Glutamatergic neuron (in vitro differentiated cells): ENCODE measurements around the gene OTOS. TPM values are rescaled to one million over a fixed set of nuclear protein-coding genes. Genes with fewer than 3 reads are reported as not detected.

Experiments used
- DNase-seq: peaks from one replicate; pipeline ENCODE4 v3.0.0; 2022
- H3K27ac Mint-ChIP-seq: one replicate; pipeline ENCODE4 v1.8.0; 2020; ENCODE audit warnings: mild to moderate bottlenecking, mixed read lengths, inconsistent platforms; ENCODE audit not compliant: unreplicated experiment
- H3K27me3 Mint-ChIP-seq: one replicate; pipeline ENCODE4 v1.8.0; 2020; ENCODE audit warnings: mild to moderate bottlenecking, moderate library complexity, mixed read lengths, inconsistent platforms; ENCODE audit not compliant: unreplicated experiment
- H3K36me3 Mint-ChIP-seq: one replicate; pipeline ENCODE4 v1.8.0; 2020; ENCODE audit warnings: mild to moderate bottlenecking, mixed read lengths, inconsistent platforms; ENCODE audit not compliant: unreplicated experiment
- H3K4me1 Mint-ChIP-seq: one replicate; pipeline ENCODE4 v1.8.0; 2020; ENCODE audit warnings: mild to moderate bottlenecking, low read depth, mixed read lengths, inconsistent platforms; ENCODE audit not compliant: unreplicated experiment
- H3K4me3 Mint-ChIP-seq: one replicate; pipeline ENCODE4 v1.8.0; 2020; ENCODE audit warnings: mild to moderate bottlenecking, mixed read lengths, inconsistent platforms; ENCODE audit not compliant: unreplicated experiment
- H3K9me3 Mint-ChIP-seq: one replicate; pipeline ENCODE4 v1.8.0; 2020; ENCODE audit warnings: mild to moderate bottlenecking, moderate library complexity, mixed read lengths, inconsistent platforms; ENCODE audit not compliant: unreplicated experiment
- total RNA-seq: library from RNA; stranded (reverse); fragmentation: NEBNext Ultra II Directional; extraction: Animal tissue kit (Norgen Biotek cat#: 25700); gene quantifications from one replicate; pipeline ENCODE4 v1.2.1, GENCODE V29; 2021; ENCODE audit not compliant: unreplicated experiment
- TF ChIP-seq, protein P1 (sequence below): fragments of 200-600 bp; sonication (generic); IDR thresholded peaks from one replicate; pipeline ENCODE4 v1.5.0; 2021; ENCODE audit not compliant: partially characterized antibody, unreplicated experiment

The OTOS gene
- total RNA-seq, 1 donor from 2014 or later: not detected

DNA sequence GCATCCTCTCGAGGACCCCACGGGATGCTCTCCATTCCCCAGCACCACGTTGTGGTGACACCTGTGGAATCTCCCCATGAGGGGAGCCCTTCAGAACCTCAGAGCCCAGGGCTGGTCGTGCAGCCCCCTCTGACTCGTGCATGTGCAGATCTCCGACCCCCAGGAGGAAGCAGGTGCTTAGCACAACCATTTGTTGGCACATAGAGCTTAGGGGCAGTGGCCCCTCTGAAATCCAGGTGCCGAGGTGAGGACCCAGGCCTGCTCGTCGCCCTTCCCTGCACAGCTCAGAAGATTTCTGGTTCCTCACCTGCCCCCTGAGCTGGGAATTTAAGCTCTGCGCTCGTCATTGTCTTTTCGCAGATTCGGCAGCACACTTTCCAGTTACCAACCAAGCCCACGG is 1.3 kb upstream of the OTOS start:
- TF ChIP-seq, protein P1, sequence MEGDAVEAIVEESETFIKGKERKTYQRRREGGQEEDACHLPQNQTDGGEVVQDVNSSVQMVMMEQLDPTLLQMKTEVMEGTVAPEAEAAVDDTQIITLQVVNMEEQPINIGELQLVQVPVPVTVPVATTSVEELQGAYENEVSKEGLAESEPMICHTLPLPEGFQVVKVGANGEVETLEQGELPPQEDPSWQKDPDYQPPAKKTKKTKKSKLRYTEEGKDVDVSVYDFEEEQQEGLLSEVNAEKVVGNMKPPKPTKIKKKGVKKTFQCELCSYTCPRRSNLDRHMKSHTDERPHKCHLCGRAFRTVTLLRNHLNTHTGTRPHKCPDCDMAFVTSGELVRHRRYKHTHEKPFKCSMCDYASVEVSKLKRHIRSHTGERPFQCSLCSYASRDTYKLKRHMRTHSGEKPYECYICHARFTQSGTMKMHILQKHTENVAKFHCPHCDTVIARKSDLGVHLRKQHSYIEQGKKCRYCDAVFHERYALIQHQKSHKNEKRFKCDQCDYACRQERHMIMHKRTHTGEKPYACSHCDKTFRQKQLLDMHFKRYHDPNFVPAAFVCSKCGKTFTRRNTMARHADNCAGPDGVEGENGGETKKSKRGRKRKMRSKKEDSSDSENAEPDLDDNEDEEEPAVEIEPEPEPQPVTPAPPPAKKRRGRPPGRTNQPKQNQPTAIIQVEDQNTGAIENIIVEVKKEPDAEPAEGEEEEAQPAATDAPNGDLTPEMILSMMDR: no peak
- Mint-ChIP-seq H3K4me1 (peaks cover 7% of the 10 kb centered on the region), H3K27me3 (peaks cover 6% of the 10 kb centered on the region), H3K4me3 (no peak overlapping the region), H3K36me3 (no peaks in the 10 kb centered on the region), H3K27ac (no peak overlapping the region), H3K9me3 (peaks cover 11% of the 10 kb centered on the region)
- DNase-seq: no peak

GRCh38 chr2:240140920-240141319 is 462 bp upstream of the OTOS start:
- Mint-ChIP-seq H3K4me1 (peaks cover 5% of the 10 kb centered on the region), H3K36me3 (no peaks in the 10 kb centered on the region), H3K27ac (no peak overlapping the region), H3K27me3 (peaks cover 6% of the 10 kb centered on the region), H3K9me3 (peaks cover 11% of the 10 kb centered on the region), H3K4me3 (no peak overlapping the region)
- TF ChIP-seq, protein P1: no peak
- no peak for DNase-seq

DNA sequence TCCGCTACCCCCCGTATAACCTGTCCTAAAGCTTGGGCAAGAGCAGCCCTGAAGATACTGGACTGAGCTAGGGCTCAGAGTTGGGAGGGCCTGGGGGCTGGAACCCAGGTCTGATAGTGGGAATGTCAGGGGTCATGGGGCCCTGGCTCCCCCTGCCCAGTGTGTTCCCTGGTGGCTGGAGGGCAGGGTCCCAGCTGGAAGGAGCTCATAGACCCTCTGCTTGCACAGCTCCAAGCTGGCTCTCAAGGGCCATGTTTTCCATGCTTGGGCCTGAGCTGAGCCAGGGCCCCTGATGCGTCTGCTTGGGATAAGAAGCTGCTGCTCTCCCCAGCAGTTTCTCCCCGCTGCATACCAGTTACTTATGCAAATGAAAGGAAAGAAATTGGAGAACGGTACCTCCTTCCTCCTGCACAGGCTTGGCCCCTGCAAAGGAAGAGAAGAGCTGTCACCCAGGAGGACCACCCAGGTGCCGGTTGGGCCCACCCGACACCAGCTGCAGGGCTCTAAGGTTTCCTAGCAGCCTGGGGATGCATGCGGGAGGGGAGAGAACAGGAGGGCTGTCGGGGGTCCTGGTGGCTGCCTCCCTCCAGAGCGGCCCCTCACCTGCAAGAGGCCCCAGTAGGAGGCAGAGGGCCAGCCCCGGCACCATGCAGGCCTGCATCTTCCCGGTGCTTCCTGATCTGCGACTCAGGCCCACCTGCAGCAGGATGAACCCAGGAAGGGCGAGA is 628 bp downstream of the OTOS start:
- H3K9me3 Mint-ChIP-seq: peaks cover 13% of the 10 kb centered on the region
- no peak overlapping the region for H3K27ac Mint-ChIP-seq
- no peaks in the 10 kb centered on the region for H3K36me3 Mint-ChIP-seq
- H3K4me1 Mint-ChIP-seq: peaks cover 10% of the 10 kb centered on the region
- peaks cover 9% of the 10 kb centered on the region for H3K27me3 Mint-ChIP-seq
- TF ChIP-seq, protein P1: no peak
- H3K4me3 Mint-ChIP-seq: no peak overlapping the region
- DNase-seq: no peak

GRCh38 chr2:240139011-240139441 is 1.4 kb downstream of the OTOS start:
- H3K4me1 Mint-ChIP-seq: peaks cover 18% of the 10 kb centered on the region
- peaks cover 9% of the 10 kb centered on the region for H3K27me3 Mint-ChIP-seq
- H3K27ac Mint-ChIP-seq: no peak overlapping the region
- no peaks in the 10 kb centered on the region for H3K36me3 Mint-ChIP-seq
- no peak overlapping the region for H3K4me3 Mint-ChIP-seq
- no peak for DNase-seq
- H3K9me3 Mint-ChIP-seq: peaks cover 13% of the 10 kb centered on the region
- TF ChIP-seq, protein P1: no peak

DNA sequence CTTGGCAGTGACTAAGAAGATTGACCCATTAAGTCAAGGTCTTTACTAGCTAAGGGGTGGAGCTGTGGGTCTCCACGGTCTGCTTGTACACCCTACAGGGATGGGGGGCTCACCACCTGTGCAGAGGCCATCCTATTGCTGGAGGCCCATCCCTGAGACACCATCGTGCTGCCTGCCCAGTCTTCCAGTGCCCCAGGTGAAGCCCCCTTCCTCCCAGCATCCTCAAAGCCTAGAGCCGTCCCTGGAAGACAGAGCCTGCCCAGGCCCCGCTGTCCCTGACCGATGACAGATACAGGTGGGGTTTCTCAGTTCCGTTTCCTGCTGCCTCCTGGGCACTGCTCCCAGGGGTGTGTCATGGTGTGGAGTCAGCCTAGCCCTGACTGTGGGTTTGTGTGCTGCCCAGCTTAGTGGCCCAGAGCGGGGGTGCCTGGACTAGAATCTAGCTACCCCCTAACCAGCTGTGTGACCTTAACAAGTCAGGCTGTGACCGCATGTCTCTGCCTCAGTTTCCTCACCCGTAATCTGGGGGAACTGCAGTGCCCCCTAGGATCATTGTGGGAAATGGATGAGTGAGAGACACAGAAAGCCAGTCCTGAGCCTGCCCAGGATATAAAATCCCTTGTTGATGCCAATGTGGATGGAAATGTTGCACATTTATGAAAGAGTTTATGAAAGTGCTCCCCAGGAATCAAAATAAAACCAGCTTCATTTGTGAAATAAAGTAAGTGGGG is 2.0 kb downstream of the OTOS start:
- no peak for DNase-seq
- TF ChIP-seq, protein P1: no peak
- Mint-ChIP-seq H3K27me3 (peaks cover 9% of the 10 kb centered on the region), H3K27ac (no peak overlapping the region), H3K36me3 (no peaks in the 10 kb centered on the region), H3K4me1 (peaks cover 18% of the 10 kb centered on the region), H3K4me3 (no peak overlapping the region), H3K9me3 (peaks cover 13% of the 10 kb centered on the region)
